ENCODE results near the gene MRE11. TPM values are rescaled to one million over a fixed set of nuclear protein-coding genes. Genes with fewer than 3 reads are reported as not detected.

MRE11 gene
- total and polyA plus RNA-seq, 2 donors (not counting 1 experiment from before 2014, with no cell fraction given): 5.7 to 53.5 TPM

DNA sequence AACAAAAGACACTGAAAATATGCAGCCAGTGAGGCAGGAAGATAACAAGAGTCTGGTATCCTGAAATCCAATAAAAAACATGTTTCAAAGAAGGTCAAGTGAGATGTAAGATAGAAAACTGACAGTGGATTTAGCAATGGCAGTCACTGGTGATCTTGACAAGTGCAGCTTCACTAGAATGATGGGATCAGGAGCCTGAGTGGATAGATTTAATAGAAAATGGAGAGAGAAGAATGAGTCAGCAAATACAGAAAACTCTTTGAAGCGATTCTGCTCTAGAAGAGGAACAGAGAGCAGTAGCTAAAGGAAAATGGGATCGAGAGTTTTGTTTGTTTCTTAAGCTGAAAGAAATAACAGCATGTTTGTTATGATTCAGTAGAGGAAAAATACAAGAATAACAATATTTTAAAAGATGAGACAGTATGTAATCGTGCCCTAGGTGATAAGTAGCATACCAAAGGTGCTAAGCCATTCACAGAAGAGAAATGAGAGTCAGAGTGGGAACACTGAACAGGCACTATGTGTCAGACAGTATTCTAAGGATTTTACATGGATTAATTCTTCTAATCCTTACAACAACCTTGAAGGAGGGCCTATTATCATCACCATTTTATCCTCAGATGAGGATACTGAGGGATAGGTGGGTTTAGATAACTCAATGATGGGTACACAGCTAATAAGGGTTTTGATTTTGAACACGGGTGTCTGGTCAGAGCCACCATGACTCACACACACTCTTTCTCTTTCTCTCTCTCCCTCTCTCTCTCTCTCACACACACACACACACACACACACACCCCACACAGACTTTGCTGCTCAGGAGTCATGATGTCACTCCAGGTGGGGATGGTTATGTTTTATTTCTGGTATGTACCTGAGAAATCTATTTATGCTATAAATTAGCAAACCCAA lies 36.3 kb downstream of the MRE11 start:
- Mint-ChIP-seq H3K27ac (no peak overlapping the region), H3K4me1 (no peaks in the 10 kb centered on the region), H3K27me3 (no peaks in the 10 kb centered on the region), H3K4me3 (no peak overlapping the region), H3K9me3 (ENCODE audit: insufficient read depth) (peaks cover 2% of the 10 kb centered on the region)
- Histone ChIP-seq H3K4me3 (ENCODE audit: control extremely low read depth in 1 of 5, extremely low read depth in 1 of 5, insufficient read depth in 1 of 5, low read depth in 2 of 5, low read length in 4 of 5) (no peak overlapping the region), H3K9ac (ENCODE audit: low read length) (no peak overlapping the region), H3K27ac (ENCODE audit: low read length in 2 of 2) (no peak overlapping the region), H3K4me2 (replicated peaks; ENCODE audit: low read depth, low read length, poor library complexity, severe bottlenecking) (no peak overlapping the region), H3K36me3 (replicated peaks in 1 of 2; ENCODE audit: control extremely low read depth in 1 of 2, control insufficient read depth in 1 of 2, extremely low read depth in 1 of 2, insufficient read depth in 2 of 2, low read length in 1 of 2) (peaks cover 10 to 24% of the 10 kb centered on the region in 2 experiments), H3K9me3 (ENCODE audit: control extremely low read depth in 1 of 3, control insufficient read depth in 2 of 3, insufficient read depth in 1 of 3, low read length in 2 of 3) (no peaks in the 10 kb centered on the region), H3K79me2 (ENCODE audit: control insufficient read depth, insufficient read depth, low read length) (no peaks in the 10 kb centered on the region), H3K27me3 (replicated peaks in 1 of 4; ENCODE audit: control extremely low read depth in 1 of 4, control insufficient read depth in 3 of 4, insufficient read depth in 4 of 4, low read length in 3 of 4) (no peaks in the 10 kb centered on the region), H4K20me1 (ENCODE audit: control insufficient read depth, insufficient read depth, low read length, poor library complexity, severe bottlenecking) (no peaks in the 10 kb centered on the region), H2AFZ (ENCODE audit: insufficient read depth, low read depth, low read length, poor library complexity, severe bottlenecking) (no peak overlapping the region), H3K4me1 (ENCODE audit: control insufficient read depth in 2 of 2, insufficient read depth in 2 of 2, low read length in 2 of 2) (no peaks in the 10 kb centered on the region)
- DNase-seq: no peak
- ATAC-seq (ENCODE audit: low read depth): no peak
- TF ChIP-seq, protein P1, sequence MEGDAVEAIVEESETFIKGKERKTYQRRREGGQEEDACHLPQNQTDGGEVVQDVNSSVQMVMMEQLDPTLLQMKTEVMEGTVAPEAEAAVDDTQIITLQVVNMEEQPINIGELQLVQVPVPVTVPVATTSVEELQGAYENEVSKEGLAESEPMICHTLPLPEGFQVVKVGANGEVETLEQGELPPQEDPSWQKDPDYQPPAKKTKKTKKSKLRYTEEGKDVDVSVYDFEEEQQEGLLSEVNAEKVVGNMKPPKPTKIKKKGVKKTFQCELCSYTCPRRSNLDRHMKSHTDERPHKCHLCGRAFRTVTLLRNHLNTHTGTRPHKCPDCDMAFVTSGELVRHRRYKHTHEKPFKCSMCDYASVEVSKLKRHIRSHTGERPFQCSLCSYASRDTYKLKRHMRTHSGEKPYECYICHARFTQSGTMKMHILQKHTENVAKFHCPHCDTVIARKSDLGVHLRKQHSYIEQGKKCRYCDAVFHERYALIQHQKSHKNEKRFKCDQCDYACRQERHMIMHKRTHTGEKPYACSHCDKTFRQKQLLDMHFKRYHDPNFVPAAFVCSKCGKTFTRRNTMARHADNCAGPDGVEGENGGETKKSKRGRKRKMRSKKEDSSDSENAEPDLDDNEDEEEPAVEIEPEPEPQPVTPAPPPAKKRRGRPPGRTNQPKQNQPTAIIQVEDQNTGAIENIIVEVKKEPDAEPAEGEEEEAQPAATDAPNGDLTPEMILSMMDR (IDR thresholded peaks at IDR 0.05): no peak
- no peak for TF ChIP-seq EZH2 (IDR thresholded peaks at IDR 0.05; ENCODE audit: borderline replicate concordance, insufficient read depth, low read depth, low read length, poor library complexity, severe bottlenecking)
- ChIA-PET CTCF (no interaction called here), POLR2A (no interaction called here)
- WGBS (ENCODE audit: insufficient coverage): 73% methylated on average over 2 of the region's 4 CpGs
- intact Hi-C loops (cut with micrococcal nuclease): no loop called here

DNA sequence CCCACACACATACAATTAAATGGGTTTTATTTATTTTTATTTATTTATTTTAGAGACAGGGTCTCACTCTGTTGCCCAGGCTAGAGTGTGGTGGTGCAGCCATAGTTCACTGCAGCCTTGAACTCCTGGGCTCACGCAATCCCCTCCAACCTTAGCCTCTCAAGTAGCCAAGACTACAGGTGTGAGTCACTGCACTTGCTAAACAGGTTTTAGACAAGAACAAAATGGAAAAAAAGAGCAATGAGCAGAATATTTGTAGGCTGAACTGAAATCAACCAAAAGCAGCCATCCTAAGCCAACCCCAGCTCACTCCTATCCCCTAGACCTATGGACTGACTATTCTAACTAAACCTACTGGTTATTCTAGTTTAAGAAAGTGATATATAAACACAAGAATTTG lies 37.8 kb downstream of the MRE11 start:
- no peak overlapping the region for H3K4me3 Mint-ChIP-seq
- no peaks in the 10 kb centered on the region for H3K27me3 Mint-ChIP-seq
- TF ChIP-seq, protein P1 (IDR thresholded peaks at IDR 0.05): no peak
- TF ChIP-seq EZH2 (IDR thresholded peaks at IDR 0.05; ENCODE audit: borderline replicate concordance, insufficient read depth, low read depth, low read length, poor library complexity, severe bottlenecking): no peak
- ATAC-seq (ENCODE audit: low read depth) (no peak), DNase-seq (no peak)
- no peaks in the 10 kb centered on the region for H3K27me3 ChIP-seq (replicated peaks in 1 of 4; ENCODE audit: control extremely low read depth in 1 of 4, control insufficient read depth in 3 of 4, insufficient read depth in 4 of 4, low read length in 3 of 4)
- H3K4me3 ChIP-seq (ENCODE audit: control extremely low read depth in 1 of 5, extremely low read depth in 1 of 5, insufficient read depth in 1 of 5, low read depth in 2 of 5, low read length in 4 of 5): no peak overlapping the region
- H3K27ac Mint-ChIP-seq: no peak overlapping the region
- intact Hi-C loops (cut with micrococcal nuclease): no loop called here
- H3K9me3 ChIP-seq (ENCODE audit: control extremely low read depth in 1 of 3, control insufficient read depth in 2 of 3, insufficient read depth in 1 of 3, low read length in 2 of 3): no peaks in the 10 kb centered on the region
- H4K20me1 ChIP-seq (ENCODE audit: control insufficient read depth, insufficient read depth, low read length, poor library complexity, severe bottlenecking): no peaks in the 10 kb centered on the region
- H3K9me3 Mint-ChIP-seq (ENCODE audit: insufficient read depth): peaks cover 2% of the 10 kb centered on the region
- H3K36me3 ChIP-seq (replicated peaks in 1 of 2; ENCODE audit: control extremely low read depth in 1 of 2, control insufficient read depth in 1 of 2, extremely low read depth in 1 of 2, insufficient read depth in 2 of 2, low read length in 1 of 2): peaks cover 8 to 20% of the 10 kb centered on the region in 2 experiments
- no peak overlapping the region for H3K4me2 ChIP-seq (replicated peaks; ENCODE audit: low read depth, low read length, poor library complexity, severe bottlenecking)
- ChIA-PET CTCF (no interaction called here), POLR2A (no interaction called here)
- no peaks in the 10 kb centered on the region for H3K4me1 Mint-ChIP-seq
- H3K27ac ChIP-seq (ENCODE audit: low read length in 2 of 2): no peak overlapping the region
- H3K9ac ChIP-seq (ENCODE audit: low read length): no peak overlapping the region
- H3K4me1 ChIP-seq (ENCODE audit: control insufficient read depth in 2 of 2, insufficient read depth in 2 of 2, low read length in 2 of 2): no peaks in the 10 kb centered on the region
- no CpG with 5 or more reads among the region's 1 CpG for WGBS (ENCODE audit: insufficient coverage)
- H3K79me2 ChIP-seq (ENCODE audit: control insufficient read depth, insufficient read depth, low read length): no peaks in the 10 kb centered on the region
- H2AFZ ChIP-seq (ENCODE audit: insufficient read depth, low read depth, low read length, poor library complexity, severe bottlenecking): no peak overlapping the region

Measured in B cell (primary cell).